ENCODE results near the gene SH3TC2.

GRCh38 chr5:149061341-149061740 lies 1.5 kb downstream of the SH3TC2 start:
- TF ChIP-seq, protein P1, sequence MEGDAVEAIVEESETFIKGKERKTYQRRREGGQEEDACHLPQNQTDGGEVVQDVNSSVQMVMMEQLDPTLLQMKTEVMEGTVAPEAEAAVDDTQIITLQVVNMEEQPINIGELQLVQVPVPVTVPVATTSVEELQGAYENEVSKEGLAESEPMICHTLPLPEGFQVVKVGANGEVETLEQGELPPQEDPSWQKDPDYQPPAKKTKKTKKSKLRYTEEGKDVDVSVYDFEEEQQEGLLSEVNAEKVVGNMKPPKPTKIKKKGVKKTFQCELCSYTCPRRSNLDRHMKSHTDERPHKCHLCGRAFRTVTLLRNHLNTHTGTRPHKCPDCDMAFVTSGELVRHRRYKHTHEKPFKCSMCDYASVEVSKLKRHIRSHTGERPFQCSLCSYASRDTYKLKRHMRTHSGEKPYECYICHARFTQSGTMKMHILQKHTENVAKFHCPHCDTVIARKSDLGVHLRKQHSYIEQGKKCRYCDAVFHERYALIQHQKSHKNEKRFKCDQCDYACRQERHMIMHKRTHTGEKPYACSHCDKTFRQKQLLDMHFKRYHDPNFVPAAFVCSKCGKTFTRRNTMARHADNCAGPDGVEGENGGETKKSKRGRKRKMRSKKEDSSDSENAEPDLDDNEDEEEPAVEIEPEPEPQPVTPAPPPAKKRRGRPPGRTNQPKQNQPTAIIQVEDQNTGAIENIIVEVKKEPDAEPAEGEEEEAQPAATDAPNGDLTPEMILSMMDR (IDR thresholded peaks at IDR 0.05): no peak
- no peak for TF ChIP-seq POLR2AphosphoS5 (IDR thresholded peaks at IDR 0.05)
- no peak for TF ChIP-seq POLR2A (IDR thresholded peaks at IDR 0.05)
- TF ChIP-seq EP300 (IDR thresholded peaks at IDR 0.05): no peak
